ENCODE measurements around the gene TIMM44.

DNA sequence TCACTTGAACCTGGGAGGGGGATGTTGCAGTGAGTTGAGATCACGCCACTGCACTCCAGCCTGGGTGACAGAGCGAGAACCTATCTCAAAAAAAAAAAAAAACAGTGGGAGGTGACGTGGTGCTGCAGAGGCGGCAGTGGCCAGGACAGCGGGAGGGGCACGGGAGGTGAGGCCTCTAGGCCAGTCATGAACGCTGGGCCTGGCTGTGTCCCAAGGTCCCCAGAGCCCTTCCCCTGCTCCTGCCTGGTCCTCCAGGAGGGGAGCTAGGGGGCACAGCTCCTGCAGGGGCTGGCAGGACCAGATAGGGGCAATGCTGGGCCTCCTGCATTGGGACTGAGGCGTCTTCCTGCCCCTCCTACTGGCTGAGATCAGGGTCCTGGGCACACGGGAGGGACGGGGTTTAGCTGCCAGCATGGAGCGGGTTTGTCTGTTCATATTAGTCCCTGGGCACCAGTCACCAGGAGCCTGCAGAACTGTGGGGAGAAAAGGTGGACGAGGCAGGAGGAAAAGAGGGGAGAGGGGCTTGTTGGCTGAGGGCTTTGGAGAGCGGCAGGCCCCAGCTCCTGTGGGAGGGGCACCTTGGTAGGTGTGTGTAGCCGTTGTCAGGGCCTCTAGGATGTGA is 35.3 kb downstream of the TIMM44 start:
- TF ChIP-seq, protein P1, sequence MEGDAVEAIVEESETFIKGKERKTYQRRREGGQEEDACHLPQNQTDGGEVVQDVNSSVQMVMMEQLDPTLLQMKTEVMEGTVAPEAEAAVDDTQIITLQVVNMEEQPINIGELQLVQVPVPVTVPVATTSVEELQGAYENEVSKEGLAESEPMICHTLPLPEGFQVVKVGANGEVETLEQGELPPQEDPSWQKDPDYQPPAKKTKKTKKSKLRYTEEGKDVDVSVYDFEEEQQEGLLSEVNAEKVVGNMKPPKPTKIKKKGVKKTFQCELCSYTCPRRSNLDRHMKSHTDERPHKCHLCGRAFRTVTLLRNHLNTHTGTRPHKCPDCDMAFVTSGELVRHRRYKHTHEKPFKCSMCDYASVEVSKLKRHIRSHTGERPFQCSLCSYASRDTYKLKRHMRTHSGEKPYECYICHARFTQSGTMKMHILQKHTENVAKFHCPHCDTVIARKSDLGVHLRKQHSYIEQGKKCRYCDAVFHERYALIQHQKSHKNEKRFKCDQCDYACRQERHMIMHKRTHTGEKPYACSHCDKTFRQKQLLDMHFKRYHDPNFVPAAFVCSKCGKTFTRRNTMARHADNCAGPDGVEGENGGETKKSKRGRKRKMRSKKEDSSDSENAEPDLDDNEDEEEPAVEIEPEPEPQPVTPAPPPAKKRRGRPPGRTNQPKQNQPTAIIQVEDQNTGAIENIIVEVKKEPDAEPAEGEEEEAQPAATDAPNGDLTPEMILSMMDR (IDR thresholded peaks at IDR 0.05): no peak
- TF ChIP-seq POLR2A (IDR thresholded peaks at IDR 0.05): no peak
